DND-41 (cell line): ENCODE results near the gene ABRACL.

Experiments
- ATAC-seq: fragments of 200-7000 bp; cut with Tn5 transposase; 3 replicates; pipeline ENCODE4 v1.9.1; 2021; ENCODE audit warnings: low read depth; ENCODE audit not compliant: insufficient read depth
- DNase-seq: peaks from one replicate; pipeline ENCODE4 v3.0.0-alpha.2; 2020
- H2AFZ ChIP-seq: 2 replicates; pipeline ENCODE4 v1.6.0; 2012; ENCODE audit warnings: low read depth, low read length
- H3K27ac ChIP-seq: 2 replicates; pipeline ENCODE4 v1.5.1; 2012; ENCODE audit warnings: low read length, inconsistent platforms
- H3K27me3 ChIP-seq: fragments of 200-600 bp; sonication (generic); 2 replicates; pipeline ENCODE4 v1.6.0; 2012; ENCODE audit warnings: low read length, mild to moderate bottlenecking, inconsistent platforms; ENCODE audit not compliant: insufficient read depth, poor library complexity
- H3K36me3 ChIP-seq: 2 replicates; pipeline ENCODE4 v1.5.1; 2012; ENCODE audit warnings: low read length, inconsistent platforms; ENCODE audit not compliant: insufficient read depth
- H3K4me1 ChIP-seq: 2 replicates; pipeline ENCODE4 v1.5.1; 2012; ENCODE audit warnings: mild to moderate bottlenecking, low read length; ENCODE audit not compliant: insufficient read depth
- H3K4me2 ChIP-seq: 2 replicates; pipeline ENCODE4 v1.6.0; 2012; ENCODE audit warnings: mild to moderate bottlenecking, moderate library complexity, low read length, inconsistent platforms; ENCODE audit not compliant: insufficient read depth
- H3K4me3 ChIP-seq, 2 experiments: fragments of 200-600 bp in 1 of 2; shearing (Covaris generic) in 1 of 2; 2 replicates each; pipeline ENCODE4 v1.5.1; 2012 to 2016; ENCODE audit warnings: inconsistent platforms in 2 of 2, low read length in 2 of 2, mild to moderate bottlenecking in 2 of 2, low read depth in 1 of 2, moderate library complexity in 1 of 2
- H3K79me2 ChIP-seq: 2 replicates; pipeline ENCODE4 v1.6.0; 2012; ENCODE audit warnings: low read length, inconsistent platforms; ENCODE audit not compliant: insufficient read depth
- H3K9ac ChIP-seq: 2 replicates; pipeline ENCODE4 v1.6.0; 2012; ENCODE audit warnings: low read depth, mild to moderate bottlenecking, inconsistent platforms, low read length, moderate library complexity
- H3K9me3 ChIP-seq: 2 replicates; pipeline ENCODE4 v1.5.1; 2012; ENCODE audit warnings: low read length, moderate library complexity, mild to moderate bottlenecking, inconsistent platforms; ENCODE audit not compliant: insufficient read depth, severe bottlenecking
- H4K20me1 ChIP-seq: 2 replicates; pipeline ENCODE4 v1.6.0; 2012; ENCODE audit warnings: low read length; ENCODE audit not compliant: insufficient read depth
- EZH2 ChIP-seq: IDR thresholded peaks from 3 replicates; pipeline ENCODE4 v1.6.1; 2012; ENCODE audit warnings: borderline replicate concordance, low read depth, mild to moderate bottlenecking, moderate library complexity, low read length, inconsistent platforms; ENCODE audit not compliant: severe bottlenecking
- TF ChIP-seq, protein P1 (sequence below): IDR thresholded peaks from 2 replicates; pipeline ENCODE4 v1.5.1; 2012; ENCODE audit warnings: borderline replicate concordance, low read length, moderate library complexity, mild to moderate bottlenecking; ENCODE audit not compliant: poor library complexity, severe bottlenecking; ENCODE audit errors: extremely low read depth

Gene ABRACL

GRCh38 chr6:139003751-139004150 lies 24.8 kb upstream of the ABRACL start:
- Histone ChIP-seq H3K27ac (no peak overlapping the region), H4K20me1 (no peaks in the 10 kb centered on the region), H3K4me1 (no peaks in the 10 kb centered on the region), H3K4me3 (no peak overlapping the region), H3K36me3 (no peaks in the 10 kb centered on the region), H3K9me3 (no peaks in the 10 kb centered on the region), H3K9ac (no peak overlapping the region), H2AFZ (no peak overlapping the region), H3K4me2 (no peak overlapping the region), H3K79me2 (no peaks in the 10 kb centered on the region), H3K27me3 (no peaks in the 10 kb centered on the region)
- no peak for ATAC-seq
- DNase-seq = no peak
- TF ChIP-seq, protein P1, sequence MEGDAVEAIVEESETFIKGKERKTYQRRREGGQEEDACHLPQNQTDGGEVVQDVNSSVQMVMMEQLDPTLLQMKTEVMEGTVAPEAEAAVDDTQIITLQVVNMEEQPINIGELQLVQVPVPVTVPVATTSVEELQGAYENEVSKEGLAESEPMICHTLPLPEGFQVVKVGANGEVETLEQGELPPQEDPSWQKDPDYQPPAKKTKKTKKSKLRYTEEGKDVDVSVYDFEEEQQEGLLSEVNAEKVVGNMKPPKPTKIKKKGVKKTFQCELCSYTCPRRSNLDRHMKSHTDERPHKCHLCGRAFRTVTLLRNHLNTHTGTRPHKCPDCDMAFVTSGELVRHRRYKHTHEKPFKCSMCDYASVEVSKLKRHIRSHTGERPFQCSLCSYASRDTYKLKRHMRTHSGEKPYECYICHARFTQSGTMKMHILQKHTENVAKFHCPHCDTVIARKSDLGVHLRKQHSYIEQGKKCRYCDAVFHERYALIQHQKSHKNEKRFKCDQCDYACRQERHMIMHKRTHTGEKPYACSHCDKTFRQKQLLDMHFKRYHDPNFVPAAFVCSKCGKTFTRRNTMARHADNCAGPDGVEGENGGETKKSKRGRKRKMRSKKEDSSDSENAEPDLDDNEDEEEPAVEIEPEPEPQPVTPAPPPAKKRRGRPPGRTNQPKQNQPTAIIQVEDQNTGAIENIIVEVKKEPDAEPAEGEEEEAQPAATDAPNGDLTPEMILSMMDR = no peak
- TF ChIP-seq EZH2 = no peak

- H3K9ac ChIP-seq = no peak overlapping the region
- no peak overlapping the region for H3K4me3 ChIP-seq
- ATAC-seq (no peak), DNase-seq (no peak)
- no peak overlapping the region for H3K4me2 ChIP-seq
- H4K20me1 ChIP-seq = no peaks in the 10 kb centered on the region
- H3K9me3 ChIP-seq = no peaks in the 10 kb centered on the region
- H2AFZ ChIP-seq = no peak overlapping the region
- no peak for TF ChIP-seq EZH2
- TF ChIP-seq, protein P1 = no peak
- no peaks in the 10 kb centered on the region for H3K79me2 ChIP-seq
- H3K27me3 ChIP-seq = no peaks in the 10 kb centered on the region
- no peak overlapping the region for H3K27ac ChIP-seq
- no peaks in the 10 kb centered on the region for H3K36me3 ChIP-seq
- H3K4me1 ChIP-seq = no peaks in the 10 kb centered on the region
Observed at GRCh38 chr6:139006477-139006876, 22.1 kb upstream of the ABRACL start.

- no peaks in the 10 kb centered on the region for H3K27me3 ChIP-seq
- DNase-seq (no peak), ATAC-seq (no peak)
- H3K79me2 ChIP-seq = no peaks in the 10 kb centered on the region
- no peaks in the 10 kb centered on the region for H3K9me3 ChIP-seq
- no peak overlapping the region for H3K4me2 ChIP-seq
- H3K4me1 ChIP-seq = no peaks in the 10 kb centered on the region
- no peak overlapping the region for H2AFZ ChIP-seq
- H3K9ac ChIP-seq = no peak overlapping the region
- H3K36me3 ChIP-seq = no peaks in the 10 kb centered on the region
- TF ChIP-seq, protein P1 = no peak
- TF ChIP-seq EZH2 = no peak
- H3K4me3 ChIP-seq = no peak overlapping the region
- H3K27ac ChIP-seq = no peak overlapping the region
- no peaks in the 10 kb centered on the region for H4K20me1 ChIP-seq
Observed at GRCh38 chr6:139007428-139007827, 21.1 kb upstream of the ABRACL start.

DNA sequence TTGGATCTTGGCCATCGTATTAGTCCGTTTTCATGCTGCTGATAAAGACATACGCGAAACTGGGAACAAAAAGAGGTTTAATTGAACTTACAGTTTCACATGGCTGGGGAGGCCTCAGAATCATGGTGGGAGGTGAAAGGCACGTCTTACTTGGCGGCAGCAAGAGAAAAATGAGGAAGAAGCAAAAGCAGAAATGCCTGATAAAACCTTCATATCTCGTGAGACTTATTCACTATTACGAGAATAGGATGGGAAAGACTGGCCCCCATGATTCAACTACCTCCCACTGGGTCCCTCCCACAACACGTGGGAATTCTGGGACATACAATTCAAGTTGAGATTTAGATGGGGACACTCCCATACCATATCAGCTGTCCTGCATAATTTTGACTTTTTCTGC lies 20.4 kb upstream of the ABRACL start:
- ATAC-seq = no peak
- no peak overlapping the region for H3K4me2 ChIP-seq

More for the DNA sequence above, 20.4 kb upstream of the ABRACL start:
- Histone ChIP-seq H3K9ac (no peak overlapping the region), H3K36me3 (no peaks in the 10 kb centered on the region), H3K27ac (no peak overlapping the region), H3K4me3 (no peak overlapping the region), H3K79me2 (no peaks in the 10 kb centered on the region), H3K9me3 (no peaks in the 10 kb centered on the region), H3K27me3 (no peaks in the 10 kb centered on the region), H2AFZ (no peak overlapping the region), H4K20me1 (no peaks in the 10 kb centered on the region), H3K4me1 (no peaks in the 10 kb centered on the region)
- TF ChIP-seq EZH2 = no peak
- TF ChIP-seq, protein P1 = no peak
- no peak for DNase-seq
